HepG2 (cell line): Measurements from ENCODE around the gene MED13L.

Source experiments
- POGZ ChIP-seq: sonication (generic); formaldehyde crosslinking; IDR thresholded peaks from 2 replicates; pipeline ENCODE4 v1.4.0; 2020; ENCODE audit warnings: mild to moderate bottlenecking, missing genetic modification reagents
- RNF219 ChIP-seq: sonication (generic); formaldehyde crosslinking; IDR thresholded peaks from 2 replicates; pipeline ENCODE4 v1.5.0; 2020; ENCODE audit warnings: mild to moderate bottlenecking, missing genetic modification reagents
- ZC3H4 ChIP-seq: sonication (generic); formaldehyde crosslinking; IDR thresholded peaks from 2 replicates; pipeline ENCODE4 v1.4.0; 2020; ENCODE audit warnings: missing genetic modification reagents, borderline replicate concordance
- ZFP36 ChIP-seq: fragments of 150-350 bp; IDR thresholded peaks from 2 replicates; pipeline ENCODE4 v1.6.1; 2018; ENCODE audit warnings: borderline replicate concordance, low read length, low read depth; ENCODE audit not compliant: partially characterized antibody
- TF ChIP-seq, protein P1 (sequence below): sonication (generic); formaldehyde crosslinking; IDR thresholded peaks from 2 replicates; pipeline ENCODE4 v1.5.0; 2020; ENCODE audit warnings: mild to moderate bottlenecking, missing genetic modification reagents, moderate library complexity
- TF ChIP-seq, protein P2 (sequence below): sonication (generic); formaldehyde crosslinking; IDR thresholded peaks from 2 replicates; pipeline ENCODE4 v1.9.0; 2022; ENCODE audit warnings: missing genetic modification reagents, mild to moderate bottlenecking, borderline replicate concordance

DNA sequence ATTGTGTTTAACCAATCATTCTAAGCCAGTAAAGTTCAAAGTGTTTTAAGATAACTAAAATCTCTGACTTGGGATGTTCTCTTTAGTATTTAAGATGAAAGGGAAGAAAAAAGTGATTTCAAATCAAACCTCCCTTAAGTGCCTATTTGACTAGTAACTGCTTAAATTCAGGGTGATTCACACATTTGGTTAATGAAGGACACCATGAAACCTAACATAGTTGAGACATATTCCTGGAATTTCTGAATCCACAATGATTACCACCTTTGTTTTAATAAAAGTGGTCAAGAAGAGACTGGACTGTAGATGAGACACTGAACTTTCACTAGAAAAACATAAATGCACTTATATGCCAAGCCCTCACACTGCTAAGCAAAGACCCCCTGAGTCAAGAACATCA is 138.7 kb downstream of the MED13L start:
- TF ChIP-seq ZFP36 = no peak
- TF ChIP-seq POGZ (CRISPR knock-in tag) = no peak
- TF ChIP-seq, protein P1, sequence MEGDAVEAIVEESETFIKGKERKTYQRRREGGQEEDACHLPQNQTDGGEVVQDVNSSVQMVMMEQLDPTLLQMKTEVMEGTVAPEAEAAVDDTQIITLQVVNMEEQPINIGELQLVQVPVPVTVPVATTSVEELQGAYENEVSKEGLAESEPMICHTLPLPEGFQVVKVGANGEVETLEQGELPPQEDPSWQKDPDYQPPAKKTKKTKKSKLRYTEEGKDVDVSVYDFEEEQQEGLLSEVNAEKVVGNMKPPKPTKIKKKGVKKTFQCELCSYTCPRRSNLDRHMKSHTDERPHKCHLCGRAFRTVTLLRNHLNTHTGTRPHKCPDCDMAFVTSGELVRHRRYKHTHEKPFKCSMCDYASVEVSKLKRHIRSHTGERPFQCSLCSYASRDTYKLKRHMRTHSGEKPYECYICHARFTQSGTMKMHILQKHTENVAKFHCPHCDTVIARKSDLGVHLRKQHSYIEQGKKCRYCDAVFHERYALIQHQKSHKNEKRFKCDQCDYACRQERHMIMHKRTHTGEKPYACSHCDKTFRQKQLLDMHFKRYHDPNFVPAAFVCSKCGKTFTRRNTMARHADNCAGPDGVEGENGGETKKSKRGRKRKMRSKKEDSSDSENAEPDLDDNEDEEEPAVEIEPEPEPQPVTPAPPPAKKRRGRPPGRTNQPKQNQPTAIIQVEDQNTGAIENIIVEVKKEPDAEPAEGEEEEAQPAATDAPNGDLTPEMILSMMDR = no peak
- TF ChIP-seq, protein P2, sequence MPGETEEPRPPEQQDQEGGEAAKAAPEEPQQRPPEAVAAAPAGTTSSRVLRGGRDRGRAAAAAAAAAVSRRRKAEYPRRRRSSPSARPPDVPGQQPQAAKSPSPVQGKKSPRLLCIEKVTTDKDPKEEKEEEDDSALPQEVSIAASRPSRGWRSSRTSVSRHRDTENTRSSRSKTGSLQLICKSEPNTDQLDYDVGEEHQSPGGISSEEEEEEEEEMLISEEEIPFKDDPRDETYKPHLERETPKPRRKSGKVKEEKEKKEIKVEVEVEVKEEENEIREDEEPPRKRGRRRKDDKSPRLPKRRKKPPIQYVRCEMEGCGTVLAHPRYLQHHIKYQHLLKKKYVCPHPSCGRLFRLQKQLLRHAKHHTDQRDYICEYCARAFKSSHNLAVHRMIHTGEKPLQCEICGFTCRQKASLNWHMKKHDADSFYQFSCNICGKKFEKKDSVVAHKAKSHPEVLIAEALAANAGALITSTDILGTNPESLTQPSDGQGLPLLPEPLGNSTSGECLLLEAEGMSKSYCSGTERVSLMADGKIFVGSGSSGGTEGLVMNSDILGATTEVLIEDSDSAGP (CRISPR knock-in tag) = no peak
- TF ChIP-seq RNF219 (CRISPR knock-in tag) = no peak
- TF ChIP-seq ZC3H4 (CRISPR knock-in tag) = no peak
